Measurements from ENCODE around the gene MAPK11.

MAPK11 gene

DNA sequence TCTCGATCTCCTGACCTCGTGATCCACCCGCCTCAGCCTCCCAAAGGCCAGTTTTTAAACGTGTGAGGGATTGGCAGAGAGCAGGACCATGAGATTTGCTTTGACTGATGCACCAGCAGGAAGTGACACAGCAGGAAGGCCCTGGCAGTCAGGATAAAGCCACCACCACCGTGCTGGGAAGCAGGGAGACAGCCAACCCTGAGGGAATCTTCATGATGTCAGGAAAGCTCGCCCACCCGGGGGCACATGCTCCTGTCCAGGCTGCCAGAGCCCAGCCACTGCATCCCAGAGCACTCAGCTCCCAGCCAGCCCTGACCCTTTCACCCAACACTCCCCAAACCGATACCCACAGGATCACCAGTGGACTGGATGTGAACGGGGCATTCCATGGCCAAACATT, 31.4 kb downstream of the MAPK11 start:
- TF ChIP-seq SIN3A (IDR thresholded peaks at IDR 0.05; ENCODE audit: borderline replicate concordance, insufficient read depth, low read length) (no peak), TAF1 (IDR thresholded peaks at IDR 0.05; ENCODE audit: borderline replicate concordance, insufficient read depth, low read length) (no peak), FOXP2 (optimal IDR thresholded peaks at IDR 0.05; ENCODE audit: borderline replicate concordance, extremely low read depth, extremely low read length, insufficient read depth) (no peak), POLR2AphosphoS5 (IDR thresholded peaks at IDR 0.05; ENCODE audit: low read depth, low read length) (no peak), REST (IDR thresholded peaks at IDR 0.05; ENCODE audit: insufficient read depth in 1 of 2, low read depth in 2 of 2, low read length in 2 of 2) (no peak)

- TF ChIP-seq REST (IDR thresholded peaks at IDR 0.05; ENCODE audit: insufficient read depth in 1 of 2, low read depth in 2 of 2, low read length in 2 of 2) (no peak), FOXP2 (optimal IDR thresholded peaks at IDR 0.05; ENCODE audit: borderline replicate concordance, extremely low read depth, extremely low read length, insufficient read depth) (no peak), TAF1 (IDR thresholded peaks at IDR 0.05; ENCODE audit: borderline replicate concordance, insufficient read depth, low read length) (no peak)
These were observed 33.3 kb downstream of the MAPK11 start for GRCh38 chr22:50236731-50237409.

GRCh38 chr22:50233223-50233622, 37.0 kb downstream of the MAPK11 start:
- TF ChIP-seq POLR2AphosphoS5 (IDR thresholded peaks at IDR 0.05; ENCODE audit: low read depth, low read length) (no peak), SIN3A (IDR thresholded peaks at IDR 0.05; ENCODE audit: borderline replicate concordance, insufficient read depth, low read length) (no peak), FOXP2 (optimal IDR thresholded peaks at IDR 0.05; ENCODE audit: borderline replicate concordance, extremely low read depth, extremely low read length, insufficient read depth) (no peak), TAF1 (IDR thresholded peaks at IDR 0.05; ENCODE audit: borderline replicate concordance, insufficient read depth, low read length) (no peak), REST (IDR thresholded peaks at IDR 0.05; ENCODE audit: insufficient read depth in 1 of 2, low read depth in 2 of 2, low read length in 2 of 2) (no peak)

DNA sequence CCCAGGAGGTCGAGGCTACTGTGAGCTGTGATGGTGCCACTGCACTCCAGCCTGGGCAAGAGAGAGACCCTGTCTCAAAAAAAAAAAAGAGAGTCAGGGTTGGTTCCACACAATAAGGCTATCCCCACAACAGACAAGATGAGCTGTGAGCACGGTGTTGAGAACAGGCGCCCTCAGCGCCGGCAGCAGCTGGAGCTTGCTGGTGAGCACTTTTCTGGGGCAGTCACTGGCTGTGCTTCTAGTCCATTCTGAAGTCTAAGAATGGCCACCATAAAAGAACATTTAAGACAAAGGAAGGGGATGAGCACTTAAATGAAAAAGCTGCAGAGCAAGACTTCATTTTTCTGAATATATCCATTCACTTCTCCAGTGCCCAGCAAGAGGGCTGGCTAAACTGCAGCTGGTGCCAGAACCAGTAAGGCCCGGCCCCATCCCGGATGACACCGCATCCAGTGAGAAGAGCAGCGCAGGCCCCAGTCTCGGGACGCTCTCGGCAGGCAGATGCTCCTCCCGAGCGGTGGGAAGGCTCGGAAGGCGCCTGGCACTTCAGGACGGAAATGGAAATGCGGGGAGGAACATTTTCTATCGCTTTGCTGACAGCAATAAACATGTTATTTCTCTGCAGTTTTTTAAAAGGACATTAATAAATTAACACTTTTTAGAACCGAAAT, 37.6 kb downstream of the MAPK11 start:
- TF ChIP-seq POLR2AphosphoS5 (IDR thresholded peaks at IDR 0.05; ENCODE audit: low read depth, low read length) (no peak), REST (IDR thresholded peaks at IDR 0.05; ENCODE audit: insufficient read depth in 1 of 2, low read depth in 2 of 2, low read length in 2 of 2) (no peak), SIN3A (IDR thresholded peaks at IDR 0.05; ENCODE audit: borderline replicate concordance, insufficient read depth, low read length) (no peak), TAF1 (IDR thresholded peaks at IDR 0.05; ENCODE audit: borderline replicate concordance, insufficient read depth, low read length) (no peak), FOXP2 (optimal IDR thresholded peaks at IDR 0.05; ENCODE audit: borderline replicate concordance, extremely low read depth, extremely low read length, insufficient read depth) (no peak)

Measured in PFSK-1 (cell line).